CD1c-positive myeloid dendritic cell (primary cell): ENCODE data around the gene CHST3.

ENCODE experiments used
- DNase-seq: peaks from one replicate; pipeline ENCODE4 v3.0.0-alpha.2; 2016; ENCODE audit errors: extremely low spot score

CHST3 gene

GRCh38 chr10:71990706-71991269, 26.6 kb downstream of the CHST3 start:
- DNase-seq: no peak

GRCh38 chr10:71995449-71995848, 31.3 kb downstream of the CHST3 start:
- DNase-seq: no peak

- DNase-seq: no peak
These were observed 31.8 kb downstream of the CHST3 start for GRCh38 chr10:71995887-71996575.

- no peak for DNase-seq
These were observed 32.6 kb downstream of the CHST3 start for GRCh38 chr10:71996592-71997371.

- no peak for DNase-seq
These were observed 34.1 kb downstream of the CHST3 start for GRCh38 chr10:71998119-71998839.

GRCh38 chr10:71998840-71999194, 34.6 kb downstream of the CHST3 start:
- DNase-seq: no peak

GRCh38 chr10:71999360-72000072, 35.3 kb downstream of the CHST3 start:
- no peak for DNase-seq

GRCh38 chr10:72000073-72001032, 36.2 kb downstream of the CHST3 start:
- no peak for DNase-seq

GRCh38 chr10:72001033-72001395, 36.8 kb downstream of the CHST3 start:
- no peak for DNase-seq

GRCh38 chr10:72002354-72003295, 38.4 kb downstream of the CHST3 start:
- DNase-seq: no peak

GRCh38 chr10:72006026-72006425, 41.8 kb downstream of the CHST3 start:
- no peak for DNase-seq

- DNase-seq: no peak
These were observed 43.2 kb downstream of the CHST3 start for GRCh38 chr10:72007246-72007892.

- DNase-seq: no peak
These were observed 44.1 kb downstream of the CHST3 start for GRCh38 chr10:72008096-72008981.

- no peak for DNase-seq
These were observed 44.8 kb downstream of the CHST3 start for GRCh38 chr10:72009051-72009424.

- no peak for DNase-seq
These were observed 45.4 kb downstream of the CHST3 start for GRCh38 chr10:72009425-72010081.

- DNase-seq: no peak
These were observed 46.2 kb downstream of the CHST3 start for GRCh38 chr10:72010234-72010973.

GRCh38 chr10:72011016-72011415, 46.8 kb downstream of the CHST3 start:
- no peak for DNase-seq
